ENCODE results near the gene SIM1. TPM values are rescaled to one million over a fixed set of nuclear protein-coding genes. Genes with fewer than 3 reads are reported as not detected.

SIM1 gene
- total RNA-seq, 1 experiment from 2014 or later: not detected

DNA sequence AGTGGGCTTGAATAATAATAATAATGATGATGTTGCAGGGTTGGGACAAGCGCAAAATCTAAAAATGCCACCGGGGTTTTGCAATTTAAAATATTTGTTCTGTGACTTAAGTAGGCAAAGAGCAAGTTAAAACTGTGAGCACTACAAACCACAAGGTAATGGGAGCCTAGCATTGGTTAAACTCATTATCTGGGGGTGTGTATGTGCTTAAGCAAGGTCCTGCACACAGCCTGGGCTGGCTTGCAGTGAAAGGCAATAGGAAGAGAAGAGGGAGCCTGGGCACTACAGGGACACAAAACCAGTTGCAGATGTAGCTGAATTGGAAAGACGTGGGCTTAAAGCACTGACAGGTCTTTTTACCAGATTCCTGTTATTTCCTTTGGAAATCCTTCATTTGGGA, 11.7 kb downstream of the SIM1 start:
- Histone ChIP-seq H4K20me1 (ENCODE audit: low read length) (no peaks in the 10 kb centered on the region), H3K9me3 (ENCODE audit: low read length) (no peaks in the 10 kb centered on the region), H3K27ac (ENCODE audit: low read length) (no peak overlapping the region), H2AFZ (ENCODE audit: low read length) (no peak overlapping the region), H3K9me2 (replicated peaks; ENCODE audit: low read length) (no peaks in the 10 kb centered on the region), H3K79me2 (ENCODE audit: low read length) (no peaks in the 10 kb centered on the region), H3K27me3 (ENCODE audit: low read length) (no peaks in the 10 kb centered on the region), H3K36me3 (ENCODE audit: low read depth, low read length) (no peaks in the 10 kb centered on the region), H3K9ac (ENCODE audit: low read length) (no peak overlapping the region), H3K4me2 (ENCODE audit: low read length) (no peak overlapping the region), H3F3A (ENCODE audit: low read length, unreplicated experiment) (no peaks in the 10 kb centered on the region), H3K4me3 (ENCODE audit: low read length) (no peak overlapping the region), H3K4me1 (ENCODE audit: insufficient read depth, low read length) (no peaks in the 10 kb centered on the region)
- CTCF ChIA-PET: no interaction called here
- peak; percentile 24; the same call in 1 of the 2 replicates for ATAC-seq
- TF ChIP-seq EZH2phosphoT487 (IDR thresholded peaks at IDR 0.05; ENCODE audit: borderline replicate concordance, low read length) (no peak), EZH2 (IDR thresholded peaks at IDR 0.05; ENCODE audit: low read length, unreplicated experiment) (no peak)
- TF ChIP-seq, protein P1, sequence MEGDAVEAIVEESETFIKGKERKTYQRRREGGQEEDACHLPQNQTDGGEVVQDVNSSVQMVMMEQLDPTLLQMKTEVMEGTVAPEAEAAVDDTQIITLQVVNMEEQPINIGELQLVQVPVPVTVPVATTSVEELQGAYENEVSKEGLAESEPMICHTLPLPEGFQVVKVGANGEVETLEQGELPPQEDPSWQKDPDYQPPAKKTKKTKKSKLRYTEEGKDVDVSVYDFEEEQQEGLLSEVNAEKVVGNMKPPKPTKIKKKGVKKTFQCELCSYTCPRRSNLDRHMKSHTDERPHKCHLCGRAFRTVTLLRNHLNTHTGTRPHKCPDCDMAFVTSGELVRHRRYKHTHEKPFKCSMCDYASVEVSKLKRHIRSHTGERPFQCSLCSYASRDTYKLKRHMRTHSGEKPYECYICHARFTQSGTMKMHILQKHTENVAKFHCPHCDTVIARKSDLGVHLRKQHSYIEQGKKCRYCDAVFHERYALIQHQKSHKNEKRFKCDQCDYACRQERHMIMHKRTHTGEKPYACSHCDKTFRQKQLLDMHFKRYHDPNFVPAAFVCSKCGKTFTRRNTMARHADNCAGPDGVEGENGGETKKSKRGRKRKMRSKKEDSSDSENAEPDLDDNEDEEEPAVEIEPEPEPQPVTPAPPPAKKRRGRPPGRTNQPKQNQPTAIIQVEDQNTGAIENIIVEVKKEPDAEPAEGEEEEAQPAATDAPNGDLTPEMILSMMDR (conservative IDR thresholded peaks at IDR 0.05; ENCODE audit: low read depth, low read length): no peak
- no peak for DNase-seq
- intact Hi-C loops (cut with micrococcal nuclease): no loop called here
- no TSS peak for BruUV-seq (replicated peaks)
- POLR2A ChIA-PET (ENCODE audit: unreplicated experiment): no interaction called here

DNA sequence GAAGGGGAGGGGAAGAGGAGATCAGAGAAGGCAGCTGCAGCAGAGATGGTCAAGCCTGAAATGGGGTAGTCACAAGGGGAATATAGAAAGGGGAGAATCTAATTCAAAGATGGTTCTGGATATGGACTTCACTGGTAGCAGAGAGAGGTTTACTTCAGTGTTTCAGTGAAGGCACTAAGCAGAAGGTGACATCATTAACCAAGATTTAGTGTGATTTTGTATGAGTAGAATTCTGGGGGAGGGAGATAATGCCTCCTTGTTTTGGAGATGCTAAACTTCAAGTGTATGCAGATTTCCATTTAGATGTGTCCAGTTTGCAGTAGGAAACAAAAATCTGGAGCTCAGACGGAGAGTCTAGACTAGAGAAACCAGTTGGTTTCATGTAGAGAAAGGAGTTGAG, 13.1 kb downstream of the SIM1 start:
- H3K79me2 ChIP-seq (ENCODE audit: low read length): no peaks in the 10 kb centered on the region
- no peaks in the 10 kb centered on the region for H3F3A ChIP-seq (ENCODE audit: low read length, unreplicated experiment)
- no TSS peak for BruUV-seq (replicated peaks)
- intact Hi-C loops (cut with micrococcal nuclease): no loop called here
- H3K4me1 ChIP-seq (ENCODE audit: insufficient read depth, low read length): no peaks in the 10 kb centered on the region
- H3K9ac ChIP-seq (ENCODE audit: low read length): no peak overlapping the region
- ATAC-seq (no peak), DNase-seq (no peak)
- no peaks in the 10 kb centered on the region for H3K9me2 ChIP-seq (replicated peaks; ENCODE audit: low read length)
- no peaks in the 10 kb centered on the region for H4K20me1 ChIP-seq (ENCODE audit: low read length)
- no peaks in the 10 kb centered on the region for H3K36me3 ChIP-seq (ENCODE audit: low read depth, low read length)
- TF ChIP-seq, protein P1 (conservative IDR thresholded peaks at IDR 0.05; ENCODE audit: low read depth, low read length): no peak
- TF ChIP-seq EZH2 (IDR thresholded peaks at IDR 0.05; ENCODE audit: low read length, unreplicated experiment): no peak
- no peak for TF ChIP-seq EZH2phosphoT487 (IDR thresholded peaks at IDR 0.05; ENCODE audit: borderline replicate concordance, low read length)
- H2AFZ ChIP-seq (ENCODE audit: low read length): no peak overlapping the region
- H3K27ac ChIP-seq (ENCODE audit: low read length): no peak overlapping the region
- ChIA-PET POLR2A (ENCODE audit: unreplicated experiment) (no interaction called here), CTCF (no interaction called here)
- H3K27me3 ChIP-seq (ENCODE audit: low read length): no peaks in the 10 kb centered on the region
- no peak overlapping the region for H3K4me2 ChIP-seq (ENCODE audit: low read length)
- no peak overlapping the region for H3K4me3 ChIP-seq (ENCODE audit: low read length)
- H3K9me3 ChIP-seq (ENCODE audit: low read length): no peaks in the 10 kb centered on the region

DNA sequence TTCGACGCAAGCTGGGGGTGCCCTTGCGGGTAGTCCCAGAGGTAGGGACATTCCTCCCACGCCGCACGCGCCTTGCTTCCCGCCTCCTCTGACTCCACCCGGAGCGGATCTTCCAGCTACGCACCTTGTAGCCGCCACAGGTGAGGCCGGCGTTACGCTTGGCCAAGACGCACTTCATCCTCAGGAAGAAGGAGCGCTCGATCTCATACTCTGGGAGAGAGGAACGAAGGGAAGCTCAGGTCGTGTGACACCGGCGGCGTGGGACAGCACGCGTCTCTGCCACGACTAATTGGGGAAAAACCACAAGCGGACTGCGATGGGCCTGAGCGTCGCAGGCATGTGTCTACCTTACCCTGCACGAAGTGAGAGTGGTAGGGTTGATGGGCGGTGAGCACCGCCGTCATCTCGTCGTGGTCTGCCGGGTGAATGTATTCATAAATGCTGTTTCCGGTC, 15.5 kb downstream of the SIM1 start:
- Histone ChIP-seq H2AFZ (ENCODE audit: low read length) (no peak overlapping the region), H3K79me2 (ENCODE audit: low read length) (no peaks in the 10 kb centered on the region), H3K9ac (ENCODE audit: low read length) (no peak overlapping the region), H3K27me3 (ENCODE audit: low read length) (no peaks in the 10 kb centered on the region), H3K27ac (ENCODE audit: low read length) (no peak overlapping the region), H3F3A (ENCODE audit: low read length, unreplicated experiment) (no peaks in the 10 kb centered on the region), H3K4me2 (ENCODE audit: low read length) (no peak overlapping the region), H3K4me1 (ENCODE audit: insufficient read depth, low read length) (no peaks in the 10 kb centered on the region), H3K36me3 (ENCODE audit: low read depth, low read length) (no peaks in the 10 kb centered on the region), H3K9me2 (replicated peaks; ENCODE audit: low read length) (no peaks in the 10 kb centered on the region), H3K4me3 (ENCODE audit: low read length) (no peak overlapping the region), H3K9me3 (ENCODE audit: low read length) (no peaks in the 10 kb centered on the region), H4K20me1 (ENCODE audit: low read length) (no peaks in the 10 kb centered on the region)
- POLR2A ChIA-PET (ENCODE audit: unreplicated experiment): no interaction called here
- intact Hi-C loops (cut with micrococcal nuclease): no loop called here
- ATAC-seq (no peak), DNase-seq (no peak)
- no peak for TF ChIP-seq EZH2 (IDR thresholded peaks at IDR 0.05; ENCODE audit: low read length, unreplicated experiment)
- TF ChIP-seq, protein P1 (conservative IDR thresholded peaks at IDR 0.05; ENCODE audit: low read depth, low read length): no peak
- no peak for TF ChIP-seq EZH2phosphoT487 (IDR thresholded peaks at IDR 0.05; ENCODE audit: borderline replicate concordance, low read length)
- CTCF ChIA-PET: no interaction called here
- BruUV-seq (replicated peaks): no TSS peak

Data from PC-3 (cell line).